HG02870 (cell line): ENCODE results near the gene HOXD11.

Source experiments
- ATAC-seq: cut with Tn5 transposase; IDR thresholded peaks from one replicate; pipeline ENCODE4 v1.9.1; 2021; ENCODE audit warnings: mild to moderate bottlenecking, moderate library complexity; ENCODE audit not compliant: unreplicated experiment

HOXD11 gene

DNA sequence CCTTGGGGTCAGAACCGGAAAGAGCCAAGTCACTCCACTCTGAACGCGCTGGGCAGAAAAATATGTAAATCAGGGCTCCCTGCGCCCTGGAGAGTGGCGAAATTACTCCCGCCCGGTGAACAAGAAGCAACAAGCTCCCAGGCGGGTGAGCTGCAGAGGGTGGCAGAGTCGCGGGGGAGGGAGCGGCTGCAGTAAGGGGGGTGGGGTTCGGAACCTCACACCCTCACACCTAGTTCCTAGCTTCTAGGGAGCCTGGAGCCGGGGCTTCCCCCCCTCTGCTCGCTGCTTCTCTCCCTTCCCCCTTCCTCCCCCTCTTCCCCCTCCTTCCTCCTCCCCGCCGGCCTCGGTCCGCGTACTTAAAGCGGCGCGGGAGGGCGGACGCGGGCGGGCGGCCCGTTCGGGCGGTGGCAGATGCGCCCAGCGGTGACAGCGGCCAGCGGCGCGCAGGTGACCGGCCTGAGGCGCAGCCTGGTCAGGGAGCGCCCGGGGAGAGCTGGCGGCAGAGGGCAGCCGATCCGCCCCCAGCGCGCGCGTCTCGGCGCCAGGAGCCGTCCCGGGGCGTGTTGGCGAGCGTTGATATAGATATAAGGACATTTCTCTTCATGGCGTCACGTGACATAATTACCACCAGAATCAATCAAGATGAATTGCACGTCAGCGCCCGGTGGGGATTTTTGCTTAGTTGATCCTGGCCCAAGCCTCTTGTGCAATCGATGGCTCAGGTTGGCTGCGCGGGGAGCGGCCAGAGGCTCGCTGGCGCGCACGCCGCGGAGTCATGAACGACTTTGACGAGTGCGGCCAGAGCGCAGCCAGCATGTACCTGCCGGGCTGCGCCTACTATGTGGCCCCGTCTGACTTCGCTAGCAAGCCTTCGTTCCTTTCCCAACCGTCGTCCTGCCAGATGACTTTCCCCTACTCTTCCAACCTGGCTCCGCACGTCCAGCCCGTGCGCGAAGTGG lies at the start of gene HOXD11:
Gene HOXD11 (plus strand): TSS at position 700 of the 959 bp plus-strand sequence. CDS start 76 bp downstream, at position 776.
- no peak for ATAC-seq

DNA sequence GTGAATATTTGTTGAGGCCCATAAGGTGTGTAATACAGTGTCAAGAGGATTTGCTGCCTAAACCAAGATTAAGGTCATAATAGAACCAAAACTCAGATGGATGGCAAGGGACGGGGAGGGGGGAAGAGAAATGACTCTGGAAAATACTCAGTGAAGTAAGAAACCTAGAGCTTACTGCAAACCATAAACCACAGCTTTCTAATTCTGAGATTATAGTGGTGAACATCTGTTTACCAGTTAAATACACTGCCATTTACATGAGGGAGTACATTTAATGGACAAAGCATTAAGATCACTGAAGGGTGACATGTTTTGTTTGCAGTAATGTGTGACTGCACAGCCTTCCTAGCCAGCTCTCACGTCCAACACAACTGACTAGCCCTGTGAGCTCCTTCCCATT lies 43.1 kb upstream of the HOXD11 start:
- peak; percentile 77 for ATAC-seq

DNA sequence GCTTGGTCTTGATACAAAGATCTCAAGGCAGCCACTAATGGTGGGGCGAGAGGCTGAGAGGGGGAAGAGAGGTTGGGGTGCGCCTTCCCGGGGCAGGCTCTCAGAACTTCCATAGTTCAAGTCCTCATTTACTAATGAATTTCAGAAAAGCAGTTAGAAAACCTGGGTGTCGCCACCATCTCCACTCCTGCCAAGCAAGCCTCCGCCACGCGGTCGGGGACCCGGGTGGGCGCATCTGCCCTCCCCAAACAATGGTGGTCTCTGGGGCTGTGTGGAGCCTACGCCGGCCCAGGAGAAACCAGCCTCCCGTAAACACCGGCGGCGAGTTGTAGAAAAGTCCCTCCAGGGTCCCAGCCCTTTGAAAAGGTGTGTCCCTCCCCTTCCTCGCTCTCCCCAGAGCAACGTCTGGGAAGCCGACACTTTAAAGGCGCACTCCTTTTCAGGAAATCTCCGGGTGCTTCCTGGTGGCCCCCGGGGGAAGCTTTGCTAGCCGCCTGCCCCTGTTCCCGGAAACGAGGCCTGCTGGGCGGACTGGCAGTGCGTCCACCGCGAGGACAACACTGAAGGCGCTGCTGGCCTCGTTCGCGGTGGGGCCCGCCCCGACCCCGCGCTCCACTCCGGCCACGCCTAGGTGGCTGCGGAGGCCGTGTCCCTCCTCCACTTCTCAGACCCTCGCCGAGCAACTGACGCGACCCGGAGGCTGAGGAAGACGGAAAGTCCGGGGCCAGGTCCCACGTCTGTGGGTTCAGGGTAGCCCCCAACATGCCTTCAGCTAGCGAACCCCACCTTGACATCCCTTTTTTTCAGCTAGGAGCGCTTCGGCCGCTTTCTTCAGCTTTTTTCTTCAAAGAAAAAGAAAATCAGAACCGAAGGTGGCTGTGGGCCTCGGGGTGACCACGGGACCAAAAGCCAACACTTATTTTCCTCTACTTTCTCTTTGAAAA lies 40.2 kb upstream of the HOXD11 start:
- ATAC-seq: no peak

DNA sequence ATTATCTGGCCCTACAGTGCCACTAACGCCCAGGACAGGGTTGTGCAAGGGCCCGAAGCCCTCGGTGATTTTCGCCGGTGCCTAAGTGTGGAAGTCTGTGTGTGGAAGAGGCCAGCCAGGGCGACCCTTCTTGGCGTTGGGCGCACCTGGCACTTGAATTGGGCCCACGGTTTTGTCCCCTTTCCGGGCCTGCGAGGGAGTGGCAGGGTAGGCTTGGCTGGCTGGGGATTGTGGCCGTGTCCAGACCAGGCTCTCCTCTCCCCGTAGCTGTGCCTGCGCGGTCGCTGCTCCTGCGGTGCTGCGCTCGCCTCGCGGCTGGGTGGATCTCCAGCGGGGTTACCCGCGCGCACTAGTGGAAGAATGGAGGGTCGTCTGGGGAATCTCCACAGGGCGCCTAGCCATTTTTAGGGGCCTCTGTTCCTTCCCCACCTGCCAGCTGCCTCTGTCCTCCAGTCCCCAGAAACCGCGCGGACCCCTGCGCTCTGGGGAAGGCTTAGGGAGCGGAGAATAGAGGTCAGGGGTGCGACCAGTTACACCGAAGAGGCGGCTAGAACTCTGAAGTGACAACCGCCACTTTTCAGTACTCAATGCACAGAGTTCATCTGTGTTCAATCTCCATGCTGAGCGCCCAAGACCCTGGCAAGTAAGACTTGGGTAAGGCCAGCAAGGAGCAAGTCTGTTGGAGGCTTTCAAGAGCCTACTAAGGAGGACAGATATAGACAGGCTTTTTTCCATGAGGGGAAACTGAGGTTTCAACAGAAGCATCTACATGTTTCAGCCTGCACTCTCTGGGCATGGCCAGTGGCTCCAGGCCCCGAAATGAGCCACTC lies 39.3 kb upstream of the HOXD11 start:
- no peak for ATAC-seq

DNA sequence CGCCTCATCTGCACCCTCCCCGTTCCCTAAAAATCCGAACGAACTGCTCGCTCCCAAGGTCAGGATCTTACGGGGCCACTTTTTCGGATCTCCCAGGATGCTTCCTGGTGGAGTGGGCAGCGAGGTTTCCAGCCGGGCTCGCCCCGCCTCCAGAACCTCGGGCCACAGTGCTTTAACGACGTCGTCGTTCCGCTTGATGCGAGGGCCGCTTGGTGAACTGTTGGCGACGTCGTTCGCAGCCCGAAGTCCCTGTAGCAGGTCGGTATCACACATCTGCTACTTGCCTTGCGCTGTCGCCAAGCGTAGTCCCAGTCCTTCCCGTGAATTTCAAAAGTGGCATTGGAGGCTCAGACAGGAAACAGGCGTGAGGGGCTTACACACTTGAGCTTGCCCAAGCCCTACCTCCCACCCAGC lies 38.7 kb upstream of the HOXD11 start:
- no peak for ATAC-seq

DNA sequence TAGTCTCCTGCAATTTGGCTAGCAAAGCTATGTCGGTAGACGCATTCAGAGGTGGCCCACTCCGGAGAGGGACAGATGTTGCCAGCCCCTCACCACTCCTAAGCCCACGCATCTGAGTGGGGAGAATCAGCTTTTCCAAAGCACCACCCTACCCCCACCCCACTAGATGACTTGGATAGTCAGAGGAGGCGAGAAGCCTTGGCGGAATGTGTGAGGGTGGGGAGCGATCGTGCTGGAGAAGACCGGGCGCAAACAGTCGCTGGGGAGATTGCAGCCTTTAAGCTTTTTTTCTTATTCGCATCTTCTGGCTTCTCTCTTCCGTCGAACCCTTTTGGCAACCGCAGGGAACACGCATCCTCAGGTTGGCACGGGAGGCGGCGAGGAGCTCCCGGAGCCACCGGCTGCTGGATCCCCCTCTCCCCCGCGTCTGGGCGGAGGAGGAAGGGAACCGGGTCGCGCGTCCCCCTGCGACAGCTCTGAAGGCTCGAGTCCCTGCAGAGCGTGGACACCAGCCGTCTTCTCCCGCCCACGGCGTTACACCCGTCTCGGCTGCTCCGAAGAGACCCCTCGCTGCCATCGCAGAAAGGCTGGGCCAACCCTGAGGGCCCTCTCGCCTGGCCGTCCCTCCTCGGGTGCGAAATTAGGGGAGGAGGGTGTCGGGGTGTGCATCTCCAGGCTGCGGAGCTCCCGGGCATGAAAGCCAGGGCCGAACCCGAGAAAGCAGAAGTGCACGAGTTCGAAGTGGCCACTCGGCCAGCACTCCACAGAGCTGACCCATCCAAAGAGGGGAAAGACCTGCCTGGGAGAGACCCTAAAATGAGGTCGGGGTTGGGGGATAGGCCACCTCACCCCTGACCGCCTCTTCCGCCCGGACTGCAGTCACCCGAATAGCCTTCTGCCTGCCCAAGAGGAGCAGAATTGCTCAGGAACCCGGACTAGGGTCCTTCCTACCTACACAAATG lies 35.5 kb upstream of the HOXD11 start:
- ATAC-seq: no peak

DNA sequence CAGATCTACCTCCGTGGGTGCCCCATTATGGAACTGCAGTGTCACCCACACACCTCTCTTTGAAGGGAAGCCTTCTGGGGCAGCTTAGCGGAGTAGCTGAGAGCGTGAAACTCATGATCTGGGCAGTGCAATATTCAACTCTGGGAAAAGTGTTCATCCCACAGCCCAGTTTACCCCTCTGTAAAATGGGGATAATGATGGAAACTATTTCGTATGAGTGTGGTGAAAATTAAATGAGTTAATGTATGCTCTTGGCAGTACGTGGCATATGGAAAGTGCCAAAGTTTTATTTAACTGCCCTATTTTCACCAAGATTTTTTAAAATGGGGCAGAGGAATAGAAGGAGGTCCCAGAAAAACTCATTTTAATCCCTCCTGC lies 34.8 kb upstream of the HOXD11 start:
- no peak for ATAC-seq

DNA sequence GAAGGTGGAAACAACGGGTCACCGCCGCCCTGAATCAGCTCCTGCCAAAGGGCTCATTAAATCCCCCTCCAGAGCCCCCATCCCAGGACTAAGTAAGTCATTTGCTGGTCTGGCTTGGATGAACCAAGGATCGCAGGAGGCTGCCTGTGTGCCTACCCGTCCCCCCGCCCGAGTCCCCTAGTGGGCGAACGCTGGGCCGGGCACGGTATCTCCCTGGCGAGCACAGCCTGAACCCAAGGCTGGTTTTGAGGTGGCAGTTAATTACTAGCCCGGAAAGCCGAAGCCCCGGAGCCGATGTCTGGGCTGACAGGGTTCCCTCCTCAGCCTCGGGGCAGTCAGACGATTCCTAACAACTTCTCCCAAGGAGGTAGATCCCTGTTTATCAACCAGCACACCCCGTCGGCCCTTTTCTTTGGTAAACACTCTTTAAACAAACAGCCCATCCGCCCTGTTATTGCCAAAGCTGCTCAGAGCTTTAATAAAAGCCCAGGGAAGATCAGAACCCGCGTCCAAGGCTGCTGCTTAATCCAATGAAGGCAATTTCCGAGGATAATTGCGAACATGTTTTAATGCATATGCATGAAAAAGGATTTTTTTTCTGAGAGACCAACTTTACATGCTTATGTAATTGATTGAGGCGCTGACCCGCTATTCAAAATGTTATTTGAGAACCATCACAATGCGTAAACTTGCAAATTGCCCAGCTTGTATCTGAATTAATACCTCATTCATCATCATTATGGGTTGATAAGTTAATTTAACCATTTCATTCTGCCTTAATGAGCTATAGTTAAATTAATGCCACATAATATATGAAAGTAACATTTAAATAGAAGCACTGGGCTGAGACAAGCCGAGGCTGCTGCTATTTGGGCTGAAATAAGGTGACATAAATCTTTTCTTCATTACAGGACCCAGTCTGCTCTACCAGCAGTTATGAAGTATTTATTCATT lies 33.9 kb upstream of the HOXD11 start:
- ATAC-seq: no peak

DNA sequence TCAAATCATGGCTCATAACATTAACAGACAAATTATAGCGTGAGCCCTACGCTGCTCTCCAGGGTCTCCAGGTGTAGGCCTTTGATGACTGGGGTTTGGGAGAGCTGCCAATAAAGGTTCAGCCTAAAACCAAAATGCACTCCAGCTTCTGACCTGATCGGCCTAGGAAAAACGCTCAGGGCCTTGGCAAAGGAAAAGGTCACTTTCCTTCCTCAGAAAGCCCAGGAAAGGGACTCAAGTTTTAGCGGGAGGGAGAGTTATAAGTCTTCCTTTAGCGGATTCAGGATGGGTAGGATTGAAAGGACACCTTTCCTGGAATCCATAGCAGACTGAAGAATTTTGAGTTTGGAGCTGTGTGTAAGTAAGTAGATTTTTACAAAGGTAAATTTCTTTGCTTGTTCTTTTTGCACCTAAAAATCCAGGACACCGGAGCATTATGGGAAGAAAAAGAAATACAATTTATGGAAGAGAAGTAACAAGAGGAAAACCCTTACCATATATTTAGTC lies 32.1 kb upstream of the HOXD11 start:
- no peak for ATAC-seq

DNA sequence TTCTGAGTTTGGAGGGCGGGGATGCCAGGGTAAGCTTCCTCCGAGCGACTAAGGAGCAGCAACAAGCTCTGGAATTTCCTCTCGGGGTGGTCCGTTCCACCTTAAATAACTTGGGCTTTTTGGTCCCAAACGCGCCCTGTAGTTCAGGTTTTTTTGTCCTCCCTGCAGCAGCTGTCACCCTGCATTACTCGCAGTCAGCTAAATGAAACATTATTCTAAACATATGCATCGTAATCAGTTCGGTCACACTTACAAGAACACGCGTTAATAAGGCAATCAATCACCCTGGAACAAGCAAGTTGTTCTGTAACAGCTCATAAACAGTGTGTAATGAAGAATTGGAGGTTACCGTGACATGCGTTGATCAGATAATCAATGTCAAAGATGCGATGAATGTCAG lies 31.6 kb upstream of the HOXD11 start:
- ATAC-seq: no peak

DNA sequence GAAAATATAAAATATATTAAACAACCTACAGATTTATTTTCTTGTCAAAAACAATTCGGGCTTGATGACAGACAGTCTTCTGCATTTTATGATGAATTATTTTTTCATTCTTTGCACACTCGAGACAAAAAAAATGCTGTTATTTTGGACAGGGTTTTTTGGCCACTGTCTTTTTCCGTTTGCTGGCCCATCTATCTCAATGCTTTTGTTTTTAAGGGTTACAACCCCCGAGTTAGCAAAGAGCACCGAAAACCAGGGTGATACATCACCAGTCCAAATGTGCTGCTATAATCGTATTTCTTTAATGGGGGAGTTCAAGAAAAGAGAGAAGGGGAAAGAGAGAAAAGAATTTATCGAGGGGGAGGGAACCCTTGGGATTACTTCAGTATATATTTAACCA lies 31.0 kb upstream of the HOXD11 start:
- ATAC-seq: no peak

DNA sequence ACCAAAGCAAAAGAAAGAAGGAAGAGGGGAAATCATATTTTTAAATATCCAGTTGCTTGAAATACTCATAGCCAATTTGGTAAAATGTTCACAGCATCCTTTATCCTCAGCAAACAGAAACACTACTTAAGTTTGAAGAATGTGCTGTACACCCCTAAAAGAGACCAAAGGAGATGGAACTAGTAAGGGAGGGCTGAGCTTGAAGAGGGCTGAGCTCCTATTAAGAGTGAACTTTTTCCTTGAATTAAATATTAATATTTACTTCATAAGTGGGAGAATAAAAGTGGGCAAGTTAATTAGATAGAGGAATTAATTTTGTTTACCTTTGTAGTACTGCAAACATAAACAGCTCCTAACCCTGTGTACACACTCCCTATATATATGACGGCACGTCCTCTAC lies 30.3 kb upstream of the HOXD11 start:
- ATAC-seq: no peak

DNA sequence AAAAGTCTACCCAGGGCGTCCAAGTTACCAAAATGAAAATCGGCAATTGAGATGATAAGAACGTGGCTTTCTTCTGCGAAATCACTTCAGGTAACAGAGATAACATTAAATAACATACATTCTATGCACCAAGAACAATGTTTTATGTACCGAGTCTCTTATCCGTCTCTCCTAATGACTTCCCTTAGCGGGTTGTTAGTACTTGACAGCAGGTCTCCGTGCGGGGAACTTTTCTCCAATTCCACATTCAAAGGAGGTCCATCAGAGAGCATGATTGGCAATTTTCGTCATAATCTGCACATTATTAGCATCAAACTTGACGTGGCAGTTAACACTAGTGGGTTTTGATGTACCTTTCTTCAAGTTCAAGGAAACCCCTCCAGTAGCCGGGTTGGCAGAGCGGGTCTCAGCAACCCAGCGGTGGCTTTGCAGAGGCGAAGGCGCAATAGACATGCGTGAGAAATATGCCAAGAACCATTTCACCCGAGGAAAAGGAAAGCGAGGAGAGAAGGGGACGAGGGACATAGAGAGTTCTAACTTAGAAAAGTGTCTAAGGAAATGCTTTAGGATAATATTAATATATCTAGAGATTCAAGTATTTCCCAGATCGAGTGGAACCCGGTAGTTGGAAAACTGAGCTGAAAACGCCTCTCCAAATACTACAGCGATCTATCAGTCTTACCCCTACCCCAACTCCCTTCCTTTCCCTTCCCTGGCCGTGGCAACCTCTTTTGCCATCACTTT lies 28.4 kb upstream of the HOXD11 start:
- no peak for ATAC-seq

DNA sequence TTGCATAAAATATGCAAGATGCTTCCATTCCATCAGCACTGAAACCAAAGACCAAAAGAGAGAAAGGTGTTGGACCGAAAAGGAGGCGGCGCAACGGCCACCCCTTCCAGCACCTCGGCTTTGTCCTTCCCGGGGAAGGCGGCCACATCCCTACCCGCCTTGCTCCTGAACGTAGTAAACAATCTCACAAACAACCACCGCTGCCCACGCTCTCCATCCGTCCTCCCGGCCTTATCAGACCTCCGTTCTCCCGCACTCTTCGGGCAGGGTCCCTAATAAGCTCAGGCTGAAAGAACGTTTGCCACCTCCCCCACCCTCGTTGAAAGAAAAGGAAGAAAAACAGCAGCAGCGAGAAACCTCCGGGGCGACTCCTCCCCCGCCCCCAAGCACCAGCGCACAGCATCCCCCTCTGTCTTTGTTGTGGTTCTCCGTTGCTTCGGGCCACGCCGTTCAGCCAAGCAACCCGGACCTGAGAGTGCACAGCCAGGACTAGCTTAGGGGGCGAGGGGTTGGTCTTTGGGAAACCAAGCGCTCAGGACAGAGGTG lies 27.7 kb upstream of the HOXD11 start:
- ATAC-seq: no peak

DNA sequence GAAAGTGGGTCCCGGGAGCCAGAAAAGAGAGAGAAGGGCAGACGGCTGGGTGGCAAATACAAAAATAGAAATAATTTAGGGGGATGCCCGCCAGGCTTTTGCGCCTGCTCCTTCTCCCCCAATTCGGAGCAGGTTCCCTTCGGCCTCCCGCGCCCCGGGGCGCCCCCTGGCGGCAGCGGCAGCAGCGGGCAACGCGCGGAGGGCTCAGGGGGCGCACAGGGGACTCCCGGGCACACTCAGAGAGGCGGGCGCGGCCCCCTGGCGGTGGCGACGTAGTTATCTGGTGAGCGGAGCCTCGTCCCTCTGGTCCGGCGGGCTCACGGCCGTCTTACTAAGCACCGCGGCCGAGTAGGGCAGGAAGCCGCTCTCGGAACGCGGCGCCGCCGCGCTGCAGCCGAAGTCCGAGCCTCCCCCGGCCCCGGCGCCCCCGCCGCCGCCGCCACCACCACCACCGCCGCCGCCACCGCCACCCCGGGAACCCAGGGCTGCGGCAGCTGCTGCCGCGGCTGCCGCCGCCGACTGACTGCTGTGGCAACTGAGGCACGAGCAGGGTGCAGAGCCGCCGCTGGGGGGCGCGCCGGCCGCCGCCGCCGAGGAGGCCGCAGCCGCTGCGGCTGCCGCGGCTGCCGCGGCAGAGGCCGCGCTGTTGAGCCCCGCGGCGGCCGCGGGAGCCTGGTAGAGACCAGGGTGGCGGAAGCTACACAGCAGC lies 27.1 kb upstream of the HOXD11 start:
- no peak for ATAC-seq

DNA sequence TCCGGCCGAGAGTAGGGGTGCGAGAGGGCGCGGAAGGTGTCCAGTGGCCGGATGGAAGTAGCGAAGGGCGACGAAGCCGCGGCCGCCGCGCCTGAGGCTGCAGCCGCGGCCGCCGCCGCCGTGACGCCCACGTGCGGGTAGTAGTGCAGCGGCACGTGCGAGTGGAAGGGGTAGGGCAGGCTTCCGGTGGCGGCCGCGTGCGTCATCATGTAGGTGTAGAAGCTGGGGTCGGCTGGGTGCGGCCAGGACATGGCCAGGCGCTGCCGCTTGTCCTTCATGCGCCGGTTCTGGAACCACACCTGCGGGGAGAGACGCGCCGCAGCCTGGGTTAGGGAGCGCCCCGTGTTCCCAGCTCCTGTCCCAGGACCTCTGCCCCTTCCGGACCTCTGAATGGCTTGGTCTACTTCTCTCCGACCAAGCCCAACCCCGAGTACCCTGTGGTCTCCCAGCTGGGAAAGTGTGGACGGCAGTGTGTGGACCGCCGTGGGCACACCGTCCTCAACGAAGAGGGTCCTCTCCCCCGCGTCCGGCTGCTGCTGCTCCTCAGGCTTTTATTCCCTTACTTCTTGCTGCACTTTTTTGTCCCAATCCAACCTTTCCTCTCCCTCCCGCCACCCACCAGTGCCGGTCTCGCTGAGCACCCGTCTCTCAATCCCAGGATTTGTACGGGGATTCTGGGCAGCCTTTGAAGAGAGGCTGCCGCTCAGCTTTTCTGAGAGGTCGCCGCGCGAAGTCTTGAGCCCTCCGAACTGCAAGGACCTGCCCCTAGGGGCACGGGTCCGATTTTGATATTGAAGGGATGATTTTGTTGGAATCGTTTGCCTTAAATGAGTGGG lies 26.3 kb upstream of the HOXD11 start:
- no peak for ATAC-seq
